ENCODE results near the gene PIBF1. TPM values are rescaled to one million over a fixed set of nuclear protein-coding genes. Genes with fewer than 3 reads are reported as not detected.
"Not testable (repeated sequence)": the region's sequence is repeated elsewhere in the genome, so short reads cannot be mapped to it uniquely, and the experiment has no call there.

PIBF1 gene
- total RNA-seq, 1 donor from 2014 or later = 28.3 TPM

GRCh38 chr13:72911981-72912380 is 130.0 kb downstream of the PIBF1 start:
- H3K4me1 ChIP-seq = no peaks in the 10 kb centered on the region
- H3K27me3 ChIP-seq (ENCODE audit: low read depth) = no peaks in the 10 kb centered on the region
- H3K4me3 ChIP-seq = no peak overlapping the region
- DNase-seq (no peak), ATAC-seq (no peak)
- H3K27ac ChIP-seq = no peak overlapping the region
- H3K36me3 ChIP-seq = peaks cover 34% of the 10 kb centered on the region
- no peaks in the 10 kb centered on the region for H3K9me3 ChIP-seq
- intact Hi-C loops (cut with DNase I) = no loop called here
- TF ChIP-seq, protein P1, sequence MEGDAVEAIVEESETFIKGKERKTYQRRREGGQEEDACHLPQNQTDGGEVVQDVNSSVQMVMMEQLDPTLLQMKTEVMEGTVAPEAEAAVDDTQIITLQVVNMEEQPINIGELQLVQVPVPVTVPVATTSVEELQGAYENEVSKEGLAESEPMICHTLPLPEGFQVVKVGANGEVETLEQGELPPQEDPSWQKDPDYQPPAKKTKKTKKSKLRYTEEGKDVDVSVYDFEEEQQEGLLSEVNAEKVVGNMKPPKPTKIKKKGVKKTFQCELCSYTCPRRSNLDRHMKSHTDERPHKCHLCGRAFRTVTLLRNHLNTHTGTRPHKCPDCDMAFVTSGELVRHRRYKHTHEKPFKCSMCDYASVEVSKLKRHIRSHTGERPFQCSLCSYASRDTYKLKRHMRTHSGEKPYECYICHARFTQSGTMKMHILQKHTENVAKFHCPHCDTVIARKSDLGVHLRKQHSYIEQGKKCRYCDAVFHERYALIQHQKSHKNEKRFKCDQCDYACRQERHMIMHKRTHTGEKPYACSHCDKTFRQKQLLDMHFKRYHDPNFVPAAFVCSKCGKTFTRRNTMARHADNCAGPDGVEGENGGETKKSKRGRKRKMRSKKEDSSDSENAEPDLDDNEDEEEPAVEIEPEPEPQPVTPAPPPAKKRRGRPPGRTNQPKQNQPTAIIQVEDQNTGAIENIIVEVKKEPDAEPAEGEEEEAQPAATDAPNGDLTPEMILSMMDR (IDR thresholded peaks at IDR 0.05) = no peak

- Histone ChIP-seq H3K27ac (no peak overlapping the region), H3K4me3 (no peak overlapping the region), H3K27me3 (ENCODE audit: low read depth) (no peaks in the 10 kb centered on the region), H3K9me3 (no peaks in the 10 kb centered on the region), H3K36me3 (peaks cover 43% of the 10 kb centered on the region), H3K4me1 (no peaks in the 10 kb centered on the region)
- intact Hi-C loops (cut with DNase I) = no loop called here
- ATAC-seq = no peak
- TF ChIP-seq, protein P1 (IDR thresholded peaks at IDR 0.05) = no peak
- no peak for DNase-seq
These were observed 138.2 kb downstream of the PIBF1 start for GRCh38 chr13:72920097-72920496.

GRCh38 chr13:72931311-72931710 is 149.4 kb downstream of the PIBF1 start:
- intact Hi-C loops (cut with DNase I) = no loop called here
- TF ChIP-seq, protein P1 (IDR thresholded peaks at IDR 0.05) = no peak
- H3K4me3 ChIP-seq = no peak overlapping the region

GRCh38 chr13:72932250-72932649 is 150.3 kb downstream of the PIBF1 start:
- TF ChIP-seq, protein P1 (IDR thresholded peaks at IDR 0.05) = no peak

More at GRCh38 chr13:72931311-72931710, 149.4 kb downstream of the PIBF1 start:
- Histone ChIP-seq H3K27ac (no peak overlapping the region), H3K36me3 (peaks cover 43% of the 10 kb centered on the region), H3K9me3 (no peaks in the 10 kb centered on the region), H3K27me3 (ENCODE audit: low read depth) (no peaks in the 10 kb centered on the region), H3K4me1 (no peaks in the 10 kb centered on the region)
- DNase-seq (no peak), ATAC-seq (no peak)

DNA sequence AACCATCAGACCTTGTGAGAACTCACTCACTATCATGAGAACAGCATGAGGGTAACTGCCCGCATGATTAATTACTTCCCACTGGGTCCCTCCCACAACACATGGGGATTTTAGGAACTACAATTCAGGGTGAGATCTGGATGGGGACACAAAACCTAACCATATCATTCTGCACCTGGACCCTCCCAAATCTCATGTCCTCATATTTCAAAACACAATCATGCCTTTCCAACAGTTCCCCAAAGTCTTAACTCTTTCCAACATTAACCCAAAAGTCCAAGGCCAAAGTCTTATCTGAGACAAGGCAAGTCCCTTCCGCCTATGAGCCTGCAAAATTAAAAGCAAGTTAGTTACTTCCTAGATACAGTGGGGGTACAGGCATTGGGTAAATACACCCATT is 164.3 kb downstream of the PIBF1 start:
- H3K27ac ChIP-seq; ATAC-seq; DNase-seq; intact Hi-C loops (cut with DNase I); H3K27me3 ChIP-seq (ENCODE audit: low read depth); H3K4me3 ChIP-seq; H3K9me3 ChIP-seq; H3K36me3 ChIP-seq; H3K4me1 ChIP-seq: not testable (repeated sequence)

More at GRCh38 chr13:72932250-72932649, 150.3 kb downstream of the PIBF1 start:
- H3K27me3 ChIP-seq (ENCODE audit: low read depth) = no peaks in the 10 kb centered on the region
- no peak overlapping the region for H3K27ac ChIP-seq
- H3K36me3 ChIP-seq = peaks cover 34% of the 10 kb centered on the region
- no peak for DNase-seq
- H3K4me3 ChIP-seq = no peak overlapping the region
- no peak for ATAC-seq
- intact Hi-C loops (cut with DNase I) = no loop called here
- no peaks in the 10 kb centered on the region for H3K4me1 ChIP-seq
- H3K9me3 ChIP-seq = no peaks in the 10 kb centered on the region

GRCh38 chr13:72952529-72953141 is 170.7 kb downstream of the PIBF1 start:
- TF ChIP-seq, protein P1 (IDR thresholded peaks at IDR 0.05) = no peak
- DNase-seq (no peak), ATAC-seq (peak in 1 of 2 donors; percentile 54)
- H3K4me3 ChIP-seq = no peak overlapping the region
- no peaks in the 10 kb centered on the region for H3K4me1 ChIP-seq
- H3K27ac ChIP-seq = no peak overlapping the region
- H3K27me3 ChIP-seq (ENCODE audit: low read depth) = no peaks in the 10 kb centered on the region
- peaks cover 4% of the 10 kb centered on the region for H3K36me3 ChIP-seq
- no peaks in the 10 kb centered on the region for H3K9me3 ChIP-seq
- intact Hi-C loops (cut with DNase I) = no loop called here
